T-helper 17 cell (primary cell): Measurements from ENCODE around the gene ATP2A2. TPM values are rescaled to one million over a fixed set of nuclear protein-coding genes. Genes with fewer than 3 reads are reported as not detected.

Experiments
- ATAC-seq: fragments of 150-1000 bp; cut with Tn5 transposase; 2 replicates; pipeline ENCODE4 v1.10.0; 2021; ENCODE audit warnings: mild to moderate bottlenecking, moderate library complexity
- DNase-seq, 3 donors: peaks; one replicate each; pipeline versions ENCODE4 v3.0.0 to v3.0.0-alpha.2; 2020 to 2021
- H3K9me3 ChIP-seq: one replicate; pipeline ENCODE4 v1.7.0; 2013; ENCODE audit warnings: low read length, mild to moderate bottlenecking; ENCODE audit not compliant: control insufficient read depth, poor library complexity, severe bottlenecking
- H3K27ac Mint-ChIP-seq: one replicate; pipeline ENCODE4 v1.8.0; 2022; ENCODE audit warnings: mild to moderate bottlenecking, moderate library complexity, mixed read lengths
- H3K27me3 Mint-ChIP-seq: one replicate; pipeline ENCODE4 v1.8.0; 2022; ENCODE audit warnings: mixed read lengths
- H3K36me3 Mint-ChIP-seq: one replicate; pipeline ENCODE4 v1.8.0; 2022; ENCODE audit warnings: low read depth, mixed read lengths
- H3K4me1 Mint-ChIP-seq: one replicate; pipeline ENCODE4 v1.8.0; 2022; ENCODE audit warnings: mild to moderate bottlenecking, mixed read lengths
- H3K4me3 Mint-ChIP-seq: one replicate; pipeline ENCODE4 v1.8.0; 2022; ENCODE audit warnings: mild to moderate bottlenecking, moderate library complexity, mixed read lengths
- total RNA-seq, 4 donors: library from RNA in 2 of 4; stranded (reverse) in 2 of 4; gene quantifications; one replicate each; pipeline ENCODE4 v1.2.3 and lab custom pipeline; 2022 to 2026

The ATP2A2 gene
- total RNA-seq (100 to 1,000 TPM; 109 to 116 TPM), total RNA-seq (lab: John Stamatoyannopoulos, UW) (152 to 157 reads per million in 2 donors)

DNA sequence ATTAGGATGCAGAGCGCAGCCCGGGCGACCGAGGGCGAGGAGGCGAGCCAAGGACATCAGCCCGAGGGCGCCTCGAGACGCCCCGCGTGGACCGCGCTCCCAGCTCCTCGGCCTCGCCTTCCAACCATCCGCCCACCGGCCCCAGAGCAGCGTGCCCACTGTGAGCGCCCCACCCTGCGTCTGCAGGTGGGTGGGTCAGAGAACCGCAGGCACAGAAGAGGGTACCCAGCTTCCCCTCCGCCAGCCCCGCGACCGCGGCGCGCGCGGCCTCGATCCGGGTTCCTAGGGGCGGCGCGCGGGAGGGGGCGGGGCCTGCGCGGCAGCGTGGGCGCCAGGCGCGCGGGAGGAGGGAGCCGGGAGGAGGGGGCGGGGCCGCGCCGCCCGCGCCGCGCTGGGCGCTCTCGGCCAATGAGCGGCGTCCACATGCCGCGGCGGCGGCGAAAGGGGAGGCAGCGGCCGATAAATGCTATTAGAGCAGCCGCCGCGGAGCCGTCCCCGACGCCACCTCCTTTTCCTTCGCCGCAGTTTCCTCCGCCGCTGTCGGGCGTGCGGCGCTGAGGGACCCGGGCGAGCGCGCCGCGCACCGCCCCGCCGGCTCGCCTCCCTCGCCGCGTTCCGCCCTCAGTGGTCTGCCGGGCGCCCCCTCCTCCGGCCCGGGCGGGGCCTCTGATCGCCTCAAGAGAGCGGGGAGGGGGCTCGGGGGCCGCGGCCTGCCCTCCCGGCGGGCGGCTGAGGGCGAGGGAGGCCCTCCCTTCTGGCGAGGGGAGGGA is at the start of gene ATP2A2:
TSS of gene ATP2A2 (plus strand) at position 469 of the 770 bp plus-strand sequence. CDS start 543 bp downstream, outside the sequence.
- no peaks in the 10 kb centered on the region for H3K27me3 Mint-ChIP-seq
- peak; percentile 87 for ATAC-seq
- H3K4me3 Mint-ChIP-seq, result peak within 1 kb of the TSS; percentile 92
- no peaks in the 10 kb centered on the region for H3K9me3 ChIP-seq
- peaks cover 40% of the 10 kb centered on the region for H3K4me1 Mint-ChIP-seq
- DNase-seq, result peak; percentile 87 to 93 (median 90)
- peak within 1 kb of the TSS; percentile 92 for H3K27ac Mint-ChIP-seq
- H3K36me3 Mint-ChIP-seq, result peaks cover 5% of the 10 kb centered on the region

DNA sequence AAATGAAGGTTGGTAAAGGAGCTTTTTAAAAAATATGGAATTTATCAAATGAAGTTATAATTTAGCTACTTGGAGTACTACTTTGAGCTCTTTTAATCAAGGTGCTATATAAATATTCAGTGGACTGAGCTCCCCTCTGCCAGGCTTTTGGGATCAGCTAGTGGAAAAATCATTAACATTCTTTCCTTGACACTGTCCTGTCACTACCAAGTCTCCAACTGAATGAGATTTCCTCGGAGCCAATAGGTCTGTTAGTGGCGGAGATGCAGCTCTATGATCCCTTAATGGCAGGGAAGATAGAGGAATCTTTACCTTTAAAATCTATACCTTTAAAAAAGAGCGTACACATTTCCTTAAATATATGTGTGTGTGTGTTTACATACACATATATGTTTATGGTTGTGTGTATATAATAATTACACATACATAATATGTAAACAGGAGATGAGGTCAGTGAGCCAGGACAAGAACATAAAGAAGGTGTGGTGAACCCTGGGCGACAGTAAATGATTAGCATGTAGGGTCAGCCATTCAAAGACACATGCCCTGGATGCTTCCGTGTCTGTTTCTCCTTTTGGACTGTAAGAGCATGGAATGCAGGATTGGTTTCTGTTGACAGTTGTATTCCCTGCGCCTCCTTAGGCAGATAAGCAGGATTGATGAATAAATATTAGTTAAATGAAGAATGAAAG is 47.7 kb upstream of the ATP2A2 start:
- no peaks in the 10 kb centered on the region for H3K4me1 Mint-ChIP-seq
- H3K27me3 Mint-ChIP-seq, result no peaks in the 10 kb centered on the region
- no peak overlapping the region for H3K27ac Mint-ChIP-seq
- no peaks in the 10 kb centered on the region for H3K9me3 ChIP-seq
- no peak overlapping the region for H3K4me3 Mint-ChIP-seq
- no peaks in the 10 kb centered on the region for H3K36me3 Mint-ChIP-seq
- DNase-seq (no peak), ATAC-seq (no peak)

DNA sequence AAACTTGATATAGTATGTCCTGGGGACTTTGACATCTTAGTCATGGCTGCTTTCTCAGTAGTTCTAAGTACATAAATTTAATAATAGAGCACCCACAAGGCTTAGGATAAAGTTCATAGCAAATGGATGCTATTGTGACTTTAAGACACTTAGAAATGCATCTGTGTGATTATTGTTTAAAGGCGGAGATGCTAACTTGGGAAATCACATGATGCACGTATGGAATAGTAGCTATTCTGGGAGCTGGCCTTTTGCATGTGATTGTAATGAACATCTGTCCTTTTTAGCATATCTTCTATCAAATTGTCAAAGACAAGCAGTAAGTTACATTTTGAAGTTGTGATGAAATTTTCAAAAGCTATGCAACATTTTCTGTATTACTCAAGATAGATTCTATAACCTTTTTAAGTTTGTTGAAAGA is 46.7 kb upstream of the ATP2A2 start:
- DNase-seq (no peak), ATAC-seq (no peak)
- Mint-ChIP-seq H3K4me1 (no peaks in the 10 kb centered on the region), H3K27ac (no peak overlapping the region), H3K27me3 (no peaks in the 10 kb centered on the region), H3K4me3 (no peak overlapping the region), H3K36me3 (no peaks in the 10 kb centered on the region)
- H3K9me3 ChIP-seq, result no peaks in the 10 kb centered on the region

DNA sequence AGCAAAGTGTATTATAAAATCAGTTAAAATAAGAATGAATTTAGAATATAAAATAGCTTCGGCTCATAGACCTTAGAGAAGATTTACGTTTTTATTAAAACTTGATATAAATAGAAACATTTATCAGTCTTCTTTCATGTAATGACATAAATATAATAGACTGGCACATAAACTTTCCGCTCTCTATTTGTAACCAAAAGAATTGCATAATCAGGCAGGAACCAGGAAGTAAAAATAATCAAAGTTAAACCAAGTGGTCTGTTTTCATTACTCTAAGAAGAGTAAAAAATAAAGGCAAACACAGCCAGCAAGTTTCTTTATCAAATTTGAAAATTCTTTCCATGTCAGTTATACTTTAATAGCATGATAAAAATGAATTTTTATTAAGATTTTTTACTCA is 46.3 kb upstream of the ATP2A2 start:
- Mint-ChIP-seq H3K27me3 (peaks cover 2% of the 10 kb centered on the region), H3K36me3 (no peaks in the 10 kb centered on the region), H3K4me3 (no peak overlapping the region), H3K27ac (no peak overlapping the region), H3K4me1 (no peaks in the 10 kb centered on the region)
- H3K9me3 ChIP-seq, result no peaks in the 10 kb centered on the region
- ATAC-seq (no peak), DNase-seq (no peak)

DNA sequence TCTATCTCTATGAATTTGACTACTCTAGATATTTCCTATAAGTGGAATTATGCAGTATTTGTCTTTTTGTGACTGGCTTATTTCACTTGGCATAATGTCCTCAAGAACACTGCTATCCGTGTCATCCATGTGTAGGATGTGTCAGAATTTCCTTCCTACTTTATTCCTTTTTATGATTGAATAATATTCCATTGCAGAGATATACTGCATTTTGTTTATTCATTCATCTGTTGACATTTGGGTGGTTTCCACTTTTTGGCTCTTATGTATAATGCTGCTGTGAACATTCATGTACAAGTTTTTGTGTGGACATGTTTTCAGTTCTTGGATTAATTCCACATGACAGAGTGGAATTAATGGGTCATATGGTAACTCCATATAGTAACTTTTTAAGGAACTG is 45.7 kb upstream of the ATP2A2 start:
- no peak overlapping the region for H3K4me3 Mint-ChIP-seq
- H3K36me3 Mint-ChIP-seq, result peaks cover 3% of the 10 kb centered on the region
- DNase-seq, result no peak

DNA sequence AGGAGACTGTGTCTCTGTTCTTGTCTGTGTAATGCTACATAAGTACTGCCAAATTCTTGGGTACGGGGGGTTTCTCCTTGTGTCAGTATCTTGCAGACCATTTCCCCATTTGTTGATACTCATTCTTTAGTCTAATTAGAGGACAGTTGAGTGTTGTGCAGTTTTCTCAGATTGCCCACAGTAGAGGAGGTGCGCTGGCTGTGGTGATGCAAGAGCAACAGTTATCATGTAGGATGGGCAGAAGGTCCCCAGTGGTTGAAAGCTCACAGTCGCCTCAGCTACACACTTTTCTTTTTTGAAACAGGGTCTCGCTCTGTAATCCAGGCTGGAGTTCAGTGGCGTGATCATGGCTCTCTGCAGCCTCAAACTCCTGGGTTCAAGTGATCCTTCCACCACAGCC is 37.8 kb upstream of the ATP2A2 start:
- peaks cover 6% of the 10 kb centered on the region for H3K36me3 Mint-ChIP-seq
- H3K9me3 ChIP-seq, result no peaks in the 10 kb centered on the region
- no peak overlapping the region for H3K27ac Mint-ChIP-seq
- DNase-seq (no peak), ATAC-seq (no peak)
- peaks cover 2% of the 10 kb centered on the region for H3K4me1 Mint-ChIP-seq
- peaks cover 19% of the 10 kb centered on the region for H3K27me3 Mint-ChIP-seq
- H3K4me3 Mint-ChIP-seq, result no peak overlapping the region

More for the DNA sequence above, 45.7 kb upstream of the ATP2A2 start:
- Mint-ChIP-seq H3K27me3 (peaks cover 8% of the 10 kb centered on the region), H3K27ac (no peak overlapping the region), H3K4me1 (no peaks in the 10 kb centered on the region)
- ATAC-seq, result no peak
- no peaks in the 10 kb centered on the region for H3K9me3 ChIP-seq

DNA sequence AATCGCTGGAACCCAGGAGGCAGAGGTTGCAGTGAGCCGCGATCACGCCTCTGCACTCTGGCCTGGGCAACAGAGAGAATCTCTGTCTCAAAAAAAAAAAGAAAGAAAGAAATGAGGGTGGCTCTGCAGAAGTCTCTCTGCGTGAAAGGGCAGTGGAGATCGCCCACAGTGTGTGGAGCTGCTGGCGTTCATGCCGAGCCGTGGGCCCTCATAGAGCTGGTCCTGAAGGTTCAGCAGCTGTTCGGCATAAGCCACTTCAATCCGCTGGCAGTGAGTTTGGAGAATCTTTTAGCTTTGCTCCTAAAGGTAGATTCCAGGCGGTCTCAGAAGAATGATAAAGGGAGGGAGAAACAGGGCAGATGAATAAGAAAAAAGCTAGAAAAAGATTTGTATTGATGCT is 36.7 kb upstream of the ATP2A2 start:
- Mint-ChIP-seq H3K27me3 (peaks cover 19% of the 10 kb centered on the region), H3K27ac (peak overlapping the region; percentile 27), H3K36me3 (peaks cover 6% of the 10 kb centered on the region), H3K4me3 (no peak overlapping the region), H3K4me1 (peaks cover 2% of the 10 kb centered on the region)
- H3K9me3 ChIP-seq, result no peaks in the 10 kb centered on the region
- no peak for ATAC-seq
- DNase-seq, result no peak

DNA sequence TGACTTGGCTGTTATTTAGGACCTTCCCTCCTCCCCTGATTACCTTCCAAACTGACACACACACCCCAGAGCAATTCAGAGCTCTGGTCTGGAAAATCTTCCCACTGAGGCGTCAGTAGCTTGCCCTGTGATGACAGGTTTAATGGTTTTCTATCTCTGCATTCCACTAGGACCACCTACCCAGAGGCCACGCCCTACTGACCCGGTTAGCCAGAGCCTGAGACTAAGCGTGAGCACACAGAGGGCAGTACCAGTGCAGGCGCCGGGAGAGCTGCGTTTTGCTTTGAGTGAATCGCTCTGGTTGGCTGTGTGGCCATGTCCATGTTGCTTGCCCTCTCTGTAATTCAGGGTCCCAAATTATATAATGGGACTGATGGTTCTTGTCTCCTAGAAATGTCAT is 36.2 kb upstream of the ATP2A2 start:
- peaks cover 2% of the 10 kb centered on the region for H3K4me1 Mint-ChIP-seq
- peaks cover 16% of the 10 kb centered on the region for H3K27me3 Mint-ChIP-seq
- no peaks in the 10 kb centered on the region for H3K9me3 ChIP-seq
- peak overlapping the region; percentile 27 for H3K27ac Mint-ChIP-seq
- peaks cover 6% of the 10 kb centered on the region for H3K36me3 Mint-ChIP-seq
- no peak for DNase-seq
- ATAC-seq, result no peak
- no peak overlapping the region for H3K4me3 Mint-ChIP-seq

DNA sequence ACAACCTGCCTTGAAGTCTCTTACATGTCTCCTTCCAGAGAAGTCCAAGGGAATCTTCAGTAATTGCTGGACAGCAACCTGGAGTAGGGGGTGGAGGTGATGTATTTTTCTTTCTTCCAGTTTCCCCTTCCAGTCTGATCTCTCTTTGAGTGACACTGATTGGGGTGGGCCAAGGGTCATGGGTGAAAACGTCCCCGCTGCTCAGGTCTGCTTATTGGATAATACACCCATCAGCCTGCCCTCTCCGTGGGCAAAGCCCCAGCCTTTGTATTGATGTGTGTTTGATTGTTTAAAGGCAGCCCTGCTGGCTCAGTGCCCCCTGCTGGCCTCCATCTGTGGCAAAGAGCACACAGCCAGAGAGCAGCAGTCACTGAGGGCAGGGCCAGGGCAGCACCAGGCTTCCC is 35.7 kb upstream of the ATP2A2 start:
- H3K27ac Mint-ChIP-seq, result no peak overlapping the region
- H3K27me3 Mint-ChIP-seq, result peaks cover 11% of the 10 kb centered on the region
- no peaks in the 10 kb centered on the region for H3K9me3 ChIP-seq
- H3K4me3 Mint-ChIP-seq, result no peak overlapping the region
- H3K36me3 Mint-ChIP-seq, result peaks cover 2% of the 10 kb centered on the region
- peak; percentile 13 to 26 (median 24) for DNase-seq
- H3K4me1 Mint-ChIP-seq, result peaks cover 2% of the 10 kb centered on the region
- peak; percentile 78 for ATAC-seq

DNA sequence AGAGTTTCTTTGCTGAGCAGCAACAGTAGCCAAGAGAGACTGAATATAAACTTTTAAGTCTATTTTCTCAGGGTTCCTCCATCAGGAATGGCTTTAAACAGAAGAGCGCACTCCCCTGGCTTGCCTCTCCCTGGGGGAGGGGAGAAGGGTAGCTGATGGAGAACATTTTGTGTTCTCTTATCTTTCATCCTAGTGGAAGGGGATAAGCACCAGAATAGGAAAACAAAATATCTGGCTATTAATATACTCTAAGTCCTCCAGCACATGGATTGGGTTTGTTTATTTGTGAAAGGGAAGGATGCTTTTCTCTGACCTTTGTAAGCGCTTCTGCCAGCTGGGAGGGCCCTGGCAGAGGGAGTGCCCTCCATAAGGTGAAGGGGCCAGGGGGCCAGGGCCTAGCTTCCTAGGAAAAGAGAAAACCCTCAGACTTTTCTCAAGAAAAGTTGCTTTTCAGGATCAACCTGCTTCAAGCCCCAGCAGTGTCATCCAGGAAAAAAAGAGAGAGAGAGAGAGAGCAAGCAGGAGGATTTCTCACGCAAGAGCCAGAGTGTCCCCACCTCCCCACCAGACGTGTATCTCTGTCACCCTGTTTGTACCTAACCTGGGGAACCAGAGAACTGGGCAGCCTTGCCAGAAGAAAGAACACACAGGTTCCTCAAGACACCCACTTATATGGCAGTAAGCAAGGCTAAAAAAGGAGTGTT is 34.3 kb upstream of the ATP2A2 start:
- no peaks in the 10 kb centered on the region for H3K4me1 Mint-ChIP-seq
- ATAC-seq, result no peak
- no peak overlapping the region for H3K4me3 Mint-ChIP-seq
- DNase-seq, result no peak
- no peaks in the 10 kb centered on the region for H3K9me3 ChIP-seq
- no peak overlapping the region for H3K27ac Mint-ChIP-seq
- no peaks in the 10 kb centered on the region for H3K27me3 Mint-ChIP-seq
- no peaks in the 10 kb centered on the region for H3K36me3 Mint-ChIP-seq

DNA sequence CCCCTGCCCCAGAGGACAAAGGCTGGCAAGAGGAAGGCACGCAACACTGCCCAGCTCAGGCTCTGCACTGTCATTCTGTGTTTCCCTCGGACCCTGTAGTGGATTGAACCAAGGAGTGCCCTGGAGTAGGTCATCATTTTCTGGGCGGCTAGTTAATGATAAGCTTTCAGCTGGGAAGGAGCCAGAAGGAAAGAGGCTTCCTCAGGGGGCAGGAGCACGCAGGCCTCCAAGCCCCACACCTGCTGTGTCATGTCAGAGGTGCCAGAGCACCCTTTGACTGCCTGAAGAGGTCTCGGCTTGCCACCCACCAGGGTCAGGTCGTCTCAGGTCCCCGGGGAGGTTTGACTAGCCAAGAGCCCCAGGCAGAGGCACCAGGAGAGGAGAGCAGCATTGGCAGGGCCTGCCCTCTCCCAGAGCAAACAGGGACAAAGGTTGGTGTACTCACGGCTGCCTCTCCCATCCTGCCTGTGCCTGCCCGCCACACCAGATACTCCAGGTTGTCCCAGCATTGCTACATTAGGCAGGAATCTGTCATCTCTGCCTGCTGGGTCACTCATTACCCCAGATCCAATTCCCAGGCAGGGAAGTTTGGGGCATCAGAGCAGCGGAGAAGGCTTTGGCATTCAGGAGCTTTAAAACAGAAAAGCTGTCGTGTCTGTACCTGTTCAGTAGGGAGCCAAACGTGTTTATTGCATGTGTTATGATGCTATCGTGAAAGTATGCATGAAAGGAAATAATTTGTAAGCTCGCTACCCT is 33.5 kb upstream of the ATP2A2 start:
- Mint-ChIP-seq H3K4me1 (no peaks in the 10 kb centered on the region), H3K4me3 (no peak overlapping the region), H3K36me3 (no peaks in the 10 kb centered on the region), H3K27me3 (no peaks in the 10 kb centered on the region), H3K27ac (no peak overlapping the region)
- ATAC-seq (no peak), DNase-seq (no peak)
- H3K9me3 ChIP-seq, result no peaks in the 10 kb centered on the region

DNA sequence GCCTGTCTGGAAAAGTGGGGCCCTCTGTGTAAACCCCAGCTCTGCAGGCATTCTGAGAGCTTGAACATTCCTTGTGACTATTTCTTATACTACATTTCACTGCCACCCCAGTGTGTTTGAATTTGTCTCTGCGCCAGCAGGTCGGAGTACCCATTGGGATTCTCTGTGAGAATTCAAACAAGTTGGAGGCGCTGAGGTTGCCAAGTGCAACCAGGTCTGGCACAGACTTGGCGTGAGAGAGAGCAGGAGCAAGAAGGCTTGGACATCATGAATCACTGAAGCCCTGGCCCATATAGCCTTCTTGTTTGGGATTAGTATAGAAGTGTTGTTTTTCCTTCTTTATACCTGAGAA is 33.0 kb upstream of the ATP2A2 start:
- DNase-seq (no peak), ATAC-seq (no peak)
- H3K36me3 Mint-ChIP-seq, result no peaks in the 10 kb centered on the region
- no peak overlapping the region for H3K4me3 Mint-ChIP-seq
- H3K4me1 Mint-ChIP-seq, result no peaks in the 10 kb centered on the region
- H3K9me3 ChIP-seq, result no peaks in the 10 kb centered on the region
- no peaks in the 10 kb centered on the region for H3K27me3 Mint-ChIP-seq
- H3K27ac Mint-ChIP-seq, result no peak overlapping the region

DNA sequence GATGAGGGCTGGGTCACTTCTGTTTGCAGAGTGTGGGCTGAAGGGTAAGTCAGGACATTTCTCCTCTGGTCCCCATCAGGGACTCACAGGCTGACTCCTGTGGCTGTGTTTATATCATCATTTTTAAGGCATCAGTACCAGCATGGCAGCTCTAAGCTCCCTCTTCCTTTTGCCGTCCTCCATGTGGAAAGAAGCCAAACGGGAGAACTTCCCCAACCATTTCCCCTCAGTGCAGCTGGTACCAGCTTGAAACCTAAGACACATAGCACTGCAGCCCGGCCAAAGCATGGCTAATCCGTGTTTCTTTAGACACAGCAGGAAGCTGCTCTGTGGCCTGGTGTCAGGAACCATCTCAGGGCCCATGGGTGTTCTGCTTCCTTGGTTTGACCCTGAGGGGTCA is 31.9 kb upstream of the ATP2A2 start:
- no peaks in the 10 kb centered on the region for H3K36me3 Mint-ChIP-seq
- DNase-seq (no peak), ATAC-seq (no peak)
- no peak overlapping the region for H3K4me3 Mint-ChIP-seq
- no peak overlapping the region for H3K27ac Mint-ChIP-seq
- no peaks in the 10 kb centered on the region for H3K4me1 Mint-ChIP-seq
- no peaks in the 10 kb centered on the region for H3K27me3 Mint-ChIP-seq
- no peaks in the 10 kb centered on the region for H3K9me3 ChIP-seq
